ENCODE measurements around the gene SHISA7.

GRCh38 chr19:55461259-55461973 is 18.3 kb upstream of the SHISA7 start, which contains the start of gene ISOC2:
- TF ChIP-seq CTCF (IDR thresholded peaks at IDR 0.05) (no peak), POLR2A (IDR thresholded peaks at IDR 0.05) (peak in 3 of 4 donors; percentile 41 to 63 (median 42))

Data from esophagus squamous epithelium (tissue), 4 donors.